Measurements from ENCODE around the gene HEBP2. TPM values are rescaled to one million over a fixed set of nuclear protein-coding genes. Genes with fewer than 3 reads are reported as not detected.

Gene HEBP2
- total RNA-seq, 4 donors from 2014 or later: 71.1 to 105 (median 77.8) TPM

DNA sequence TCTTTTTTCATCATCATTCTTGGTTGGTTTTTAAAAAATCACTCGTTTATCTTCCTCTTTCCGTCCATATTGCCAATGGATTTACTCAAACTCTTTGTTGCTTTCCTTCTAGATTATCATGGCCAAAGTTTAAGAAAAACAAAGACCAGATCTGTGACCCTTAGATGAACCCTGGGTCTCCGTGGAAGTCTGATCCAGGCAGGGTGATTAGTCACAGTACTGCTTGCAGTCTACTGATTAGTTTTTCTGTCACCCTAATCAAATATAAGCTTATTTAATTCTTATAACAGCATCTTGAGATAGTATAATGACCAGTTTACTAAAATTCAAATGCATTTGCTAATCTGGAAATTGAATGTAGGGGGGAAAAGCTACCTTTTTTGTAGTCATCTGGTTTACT lies 32.3 kb upstream of the HEBP2 start:
- H3K9me3 ChIP-seq: peaks cover 0 to 5% (median 0%) of the 10 kb centered on the region in 3 donors

GRCh38 chr6:138372711-138373463 lies 31.1 kb upstream of the HEBP2 start:
- no peak overlapping the region for H3K27ac ChIP-seq
- H3K27me3 ChIP-seq: no peaks in the 10 kb centered on the region
- TF ChIP-seq POLR2A (IDR thresholded peaks at IDR 0.05): no peak
- no peak for TF ChIP-seq EP300 (IDR thresholded peaks at IDR 0.05)
- no peak for TF ChIP-seq CTCF (IDR thresholded peaks at IDR 0.05)
- no peak for TF ChIP-seq POLR2AphosphoS5 (IDR thresholded peaks at IDR 0.05)
- H3K36me3 ChIP-seq: no peaks in the 10 kb centered on the region
- H3K9me3 ChIP-seq: no peaks in the 10 kb centered on the region
- no peak overlapping the region for H3K4me3 ChIP-seq
- no peaks in the 10 kb centered on the region for H3K4me1 ChIP-seq
- no peak for ATAC-seq

More for the DNA sequence above, 32.3 kb upstream of the HEBP2 start:
- Histone ChIP-seq H3K4me1 (no peaks in the 10 kb centered on the region), H3K27me3 (no peaks in the 10 kb centered on the region), H3K27ac (no peak overlapping the region), H3K36me3 (no peaks in the 10 kb centered on the region), H3K4me3 (no peak overlapping the region)
- WGBS, 2 donors (ENCODE audit: low coverage in 1 of 2): 33 to 41% methylated on average over 3 of the region's 3 CpGs
- TF ChIP-seq EP300 (IDR thresholded peaks at IDR 0.05) (no peak), CTCF (IDR thresholded peaks at IDR 0.05) (no peak), POLR2A (IDR thresholded peaks at IDR 0.05) (no peak), POLR2AphosphoS5 (IDR thresholded peaks at IDR 0.05) (no peak)
- ATAC-seq: no peak

GRCh38 chr6:138374230-138374629 lies 29.8 kb upstream of the HEBP2 start:
- ATAC-seq: no peak
- H3K9me3 ChIP-seq: no peaks in the 10 kb centered on the region

GRCh38 chr6:138374815-138375214 lies 29.2 kb upstream of the HEBP2 start:
- H3K36me3 ChIP-seq: no peaks in the 10 kb centered on the region
- WGBS, 2 donors (ENCODE audit: low coverage in 1 of 2): 77% methylated on average over 2 of the region's 2 CpGs; no CpG with 5 or more reads in 1 of the 2 donors

More at GRCh38 chr6:138374230-138374629, 29.8 kb upstream of the HEBP2 start:
- H3K4me3 ChIP-seq: no peak overlapping the region
- no peaks in the 10 kb centered on the region for H3K4me1 ChIP-seq
- H3K36me3 ChIP-seq: no peaks in the 10 kb centered on the region
- no peaks in the 10 kb centered on the region for H3K27me3 ChIP-seq
- TF ChIP-seq CTCF (IDR thresholded peaks at IDR 0.05) (no peak), POLR2A (IDR thresholded peaks at IDR 0.05) (no peak), POLR2AphosphoS5 (IDR thresholded peaks at IDR 0.05) (no peak), EP300 (IDR thresholded peaks at IDR 0.05) (no peak)
- H3K27ac ChIP-seq: no peak overlapping the region

More at GRCh38 chr6:138374815-138375214, 29.2 kb upstream of the HEBP2 start:
- no peaks in the 10 kb centered on the region for H3K4me1 ChIP-seq
- H3K9me3 ChIP-seq: no peaks in the 10 kb centered on the region
- ATAC-seq: no peak
- TF ChIP-seq POLR2AphosphoS5 (IDR thresholded peaks at IDR 0.05) (no peak), EP300 (IDR thresholded peaks at IDR 0.05) (no peak), CTCF (IDR thresholded peaks at IDR 0.05) (no peak), POLR2A (IDR thresholded peaks at IDR 0.05) (no peak)
- H3K4me3 ChIP-seq: no peak overlapping the region
- H3K27me3 ChIP-seq: no peaks in the 10 kb centered on the region
- no peak overlapping the region for H3K27ac ChIP-seq

All from gastroesophageal sphincter (tissue), 4 donors.